SK-N-SH (cell line): ENCODE data around the gene TRPC4AP. TPM values are rescaled to one million over a fixed set of nuclear protein-coding genes. Genes with fewer than 3 reads are reported as not detected.

Experiments
- CTCF ChIA-PET: fragments of 300-600, 350-600 bp; formaldehyde crosslinking; extraction: SDS; loops from one replicate; lab custom pipeline; 2021; lab: Yijun Ruan, JAX
- POLR2A ChIA-PET: fragments of 350-600 bp; sonication (Branson Sonifier 250); formaldehyde crosslinking; extraction: SDS; loops from one replicate; lab custom pipeline; 2020; ENCODE audit warnings: antibody characterized with exemption, inconsistent platforms; lab: Yijun Ruan, JAX
- DNase-seq: peaks from one replicate; pipeline ENCODE4 v3.0.0; 2012
- H2AFZ ChIP-seq: fragments of 200-600 bp; sonication (generic); 2 replicates; pipeline ENCODE4 v1.8.1; 2016; ENCODE audit warnings: antibody characterized with exemption, mild to moderate bottlenecking, low read depth
- H3F3A ChIP-seq: fragments of 200-600 bp; sonication (generic); replicated peaks from 2 replicates; pipeline ENCODE3; 2016; ENCODE audit warnings: antibody characterized with exemption, mild to moderate bottlenecking; ENCODE audit not compliant: insufficient read depth
- H3K27ac ChIP-seq, 2 experiments: fragments of 200-500 bp in 1 of 2; fragments of 200-600 bp in 1 of 2; sonication (Bioruptor generic) in 1 of 2; sonication (generic), shearing (Covaris generic) in 1 of 2; 2 replicates each; pipeline versions ENCODE4 v1.5.1 to v1.6.1; 2014 to 2016; ENCODE audit warnings: low read depth in 2 of 2, inconsistent platforms in 1 of 2, low read length in 1 of 2, mild to moderate bottlenecking in 1 of 2, mixed read lengths in 1 of 2
- H3K27me3 ChIP-seq: fragments of 200-600 bp; sonication (generic), shearing (Covaris generic); 2 replicates; pipeline ENCODE4 v1.6.1; 2016; ENCODE audit warnings: mixed run types; ENCODE audit not compliant: insufficient read depth
- H3K36me3 ChIP-seq, 2 experiments: fragments of 200-500 bp in 1 of 2; fragments of 200-600 bp in 1 of 2; sonication (Bioruptor generic) in 1 of 2; sonication (generic) in 1 of 2; replicated peaks in 1 of 2; 2 replicates each; pipeline versions ENCODE3 to v1.5.1; 2014 to 2016; ENCODE audit warnings: low read length in 1 of 2, mild to moderate bottlenecking in 1 of 2; ENCODE audit not compliant: insufficient read depth in 2 of 2, control insufficient read depth in 1 of 2
- H3K4me1 ChIP-seq, 2 experiments: fragments of 200-500 bp in 1 of 2; fragments of 200-600 bp in 1 of 2; sonication (Bioruptor generic) in 1 of 2; sonication (generic), shearing (Covaris generic) in 1 of 2; 2 replicates each; pipeline versions ENCODE4 v1.5.1 to v1.6.1; 2014 to 2016; ENCODE audit warnings: low read depth in 1 of 2, low read length in 1 of 2, mixed run types in 1 of 2; ENCODE audit not compliant: insufficient read depth in 2 of 2, control insufficient read depth in 1 of 2
- H3K4me2 ChIP-seq: fragments of 200-600 bp; sonication (generic), shearing (Covaris generic); 2 replicates; pipeline ENCODE4 v1.6.1; 2017; ENCODE audit warnings: mixed run types
- H3K4me3 ChIP-seq, 2 experiments: fragments of 200-500 bp in 1 of 2; fragments of 200-600 bp in 1 of 2; sonication (Bioruptor generic) in 1 of 2; sonication (generic), shearing (Covaris generic) in 1 of 2; 2 replicates each; pipeline versions ENCODE4 v1.5.1 to v1.8.1; 2014 to 2016; ENCODE audit warnings: low read depth in 2 of 2, inconsistent platforms in 1 of 2, low read length in 1 of 2, mild to moderate bottlenecking in 1 of 2, mixed read lengths in 1 of 2, moderate library complexity in 1 of 2
- H3K79me2 ChIP-seq: fragments of 200-600 bp; sonication (generic); 2 replicates; pipeline ENCODE4 v1.8.1; 2017; ENCODE audit warnings: mild to moderate bottlenecking; ENCODE audit not compliant: insufficient read depth
- H3K9ac ChIP-seq: fragments of 200-600 bp; sonication (generic); 2 replicates; pipeline ENCODE4 v1.6.1; 2017; ENCODE audit warnings: mixed run types
- H3K9me2 ChIP-seq: fragments of 200-600 bp; sonication (generic); 2 replicates; pipeline ENCODE4 v1.6.1; 2017; ENCODE audit warnings: mixed run types
- H3K9me3 ChIP-seq: fragments of 200-600 bp; sonication (generic); 2 replicates; pipeline ENCODE4 v1.6.1; 2017; ENCODE audit warnings: mixed run types, mild to moderate bottlenecking, moderate library complexity
- H4K20me1 ChIP-seq: fragments of 200-600 bp; sonication (generic); 2 replicates; pipeline ENCODE4 v1.6.1; 2017; ENCODE audit warnings: mild to moderate bottlenecking, mixed run types; ENCODE audit not compliant: insufficient read depth
- EZH2phosphoT487 ChIP-seq: fragments of 200-600 bp; sonication (generic); IDR thresholded peaks from 2 replicates; pipeline ENCODE4 v1.6.1; 2017; ENCODE audit warnings: low read depth, mixed run types, mild to moderate bottlenecking, antibody characterized with exemption, moderate library complexity, borderline replicate concordance
- FOXJ3 ChIP-seq: sonication (generic); formaldehyde crosslinking; IDR thresholded peaks from 2 replicates; pipeline ENCODE4 v1.5.1; 2020; ENCODE audit warnings: mild to moderate bottlenecking, missing genetic modification reagents
- FOXM1 ChIP-seq: IDR thresholded peaks from 2 replicates; pipeline ENCODE4 v1.4.0; 2012; ENCODE audit warnings: low read depth, mild to moderate bottlenecking
- NRF1 ChIP-seq: IDR thresholded peaks from 2 replicates; pipeline ENCODE4 v1.6.1; 2012; ENCODE audit warnings: low read depth, mild to moderate bottlenecking, low read length
- PBX3 ChIP-seq: IDR thresholded peaks from 2 replicates; pipeline ENCODE4; 2012
- RFX5 ChIP-seq: IDR thresholded peaks from 2 replicates; pipeline ENCODE4 v1.6.1; 2012; ENCODE audit warnings: mild to moderate bottlenecking, improper control_type of control experiment, low read length
- RXRA ChIP-seq: IDR thresholded peaks from 2 replicates; pipeline ENCODE4 v1.4.0; 2012; ENCODE audit warnings: low read depth, mild to moderate bottlenecking, borderline replicate concordance
- TCF12 ChIP-seq: IDR thresholded peaks from 2 replicates; pipeline ENCODE4 v1.4.0; 2012
- ZBTB33 ChIP-seq: IDR thresholded peaks from 2 replicates; pipeline ENCODE4 v1.4.0; 2012; ENCODE audit warnings: low read depth, borderline replicate concordance
- WGBS: methylation state at CpG from one replicate; pipeline ENCODE4 v1.1.6; 2017; ENCODE audit warnings: low lambda C conversion rate; 5-methylcytosine and 5-hydroxymethylcytosine counted together
- polyA plus RNA-seq, 3 experiments: library from polyadenylated mRNA; depleted of rRNA; stranded (reverse); fragments of >200 nt; gene quantifications; 2 replicates each; pipeline ENCODE4 v1.2.3, GENCODE V29; 2012
- TF ChIP-seq, protein P1 (sequence below): IDR thresholded peaks from 2 replicates; pipeline ENCODE4 v1.6.1; 2012; ENCODE audit warnings: mild to moderate bottlenecking, low read depth, low read length, moderate library complexity
- TF ChIP-seq, protein P2 (sequence below): fragments of 200-600 bp; sonication (generic); IDR thresholded peaks from 2 replicates; pipeline ENCODE4 v1.6.1; 2017; ENCODE audit warnings: antibody characterized with exemption, mild to moderate bottlenecking, moderate library complexity

The TRPC4AP gene
- polyA plus RNA-seq, 1 of the 3 experiments (the other 2 are of a cell fraction): 57.4 TPM

DNA sequence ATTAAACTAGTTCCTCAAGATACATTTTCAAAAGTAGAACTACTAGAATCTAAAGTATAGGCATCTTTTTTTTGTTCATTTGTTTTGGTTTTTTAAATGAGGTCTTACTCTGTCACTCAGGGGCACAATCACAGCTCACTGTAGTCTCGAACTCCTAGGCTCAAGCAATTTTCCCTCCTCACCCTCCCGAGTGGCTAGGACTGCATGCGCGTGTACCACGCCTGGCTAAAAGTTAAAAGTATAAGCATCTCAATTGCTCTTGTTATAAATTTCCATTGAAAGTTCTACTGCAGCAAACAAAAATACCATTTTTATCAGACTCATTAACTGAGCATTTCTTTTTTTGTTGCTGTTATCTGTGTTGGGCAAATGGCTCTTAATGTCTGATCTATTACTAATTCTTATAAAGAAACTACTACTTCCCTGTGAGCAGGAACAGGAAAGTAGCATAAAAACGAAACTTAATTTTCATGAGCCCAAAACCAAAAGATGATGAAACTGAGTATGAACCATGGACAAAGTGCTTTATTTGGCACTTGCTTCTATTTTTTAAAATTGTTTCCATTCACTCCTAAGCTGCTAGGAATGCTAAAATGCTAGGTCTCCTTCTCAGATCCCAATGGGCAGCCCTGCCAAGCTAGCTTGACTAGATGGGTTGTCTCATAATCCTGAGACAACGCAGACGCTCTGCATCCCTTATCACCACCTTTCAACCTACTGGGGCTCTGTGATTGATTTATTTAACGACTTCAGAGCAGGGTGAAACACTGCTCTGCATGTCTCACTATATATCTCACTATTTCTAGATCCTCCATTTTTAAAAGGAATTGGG, 36.9 kb downstream of the TRPC4AP start:
- H3K79me2 ChIP-seq: peaks cover 67% of the 10 kb centered on the region
- CTCF ChIA-PET: interaction anchor here (1.2 kb wide), 1 partner anchor 114 kb away, joined by 3 read pairs; no protein-coding TSS in a partner anchor
- H3K4me2 ChIP-seq: no peak overlapping the region
- 0 out of 2 replicates have a peak, but pooled peaks have one; percentile 4 for TF ChIP-seq TCF12
- TF ChIP-seq, protein P1, sequence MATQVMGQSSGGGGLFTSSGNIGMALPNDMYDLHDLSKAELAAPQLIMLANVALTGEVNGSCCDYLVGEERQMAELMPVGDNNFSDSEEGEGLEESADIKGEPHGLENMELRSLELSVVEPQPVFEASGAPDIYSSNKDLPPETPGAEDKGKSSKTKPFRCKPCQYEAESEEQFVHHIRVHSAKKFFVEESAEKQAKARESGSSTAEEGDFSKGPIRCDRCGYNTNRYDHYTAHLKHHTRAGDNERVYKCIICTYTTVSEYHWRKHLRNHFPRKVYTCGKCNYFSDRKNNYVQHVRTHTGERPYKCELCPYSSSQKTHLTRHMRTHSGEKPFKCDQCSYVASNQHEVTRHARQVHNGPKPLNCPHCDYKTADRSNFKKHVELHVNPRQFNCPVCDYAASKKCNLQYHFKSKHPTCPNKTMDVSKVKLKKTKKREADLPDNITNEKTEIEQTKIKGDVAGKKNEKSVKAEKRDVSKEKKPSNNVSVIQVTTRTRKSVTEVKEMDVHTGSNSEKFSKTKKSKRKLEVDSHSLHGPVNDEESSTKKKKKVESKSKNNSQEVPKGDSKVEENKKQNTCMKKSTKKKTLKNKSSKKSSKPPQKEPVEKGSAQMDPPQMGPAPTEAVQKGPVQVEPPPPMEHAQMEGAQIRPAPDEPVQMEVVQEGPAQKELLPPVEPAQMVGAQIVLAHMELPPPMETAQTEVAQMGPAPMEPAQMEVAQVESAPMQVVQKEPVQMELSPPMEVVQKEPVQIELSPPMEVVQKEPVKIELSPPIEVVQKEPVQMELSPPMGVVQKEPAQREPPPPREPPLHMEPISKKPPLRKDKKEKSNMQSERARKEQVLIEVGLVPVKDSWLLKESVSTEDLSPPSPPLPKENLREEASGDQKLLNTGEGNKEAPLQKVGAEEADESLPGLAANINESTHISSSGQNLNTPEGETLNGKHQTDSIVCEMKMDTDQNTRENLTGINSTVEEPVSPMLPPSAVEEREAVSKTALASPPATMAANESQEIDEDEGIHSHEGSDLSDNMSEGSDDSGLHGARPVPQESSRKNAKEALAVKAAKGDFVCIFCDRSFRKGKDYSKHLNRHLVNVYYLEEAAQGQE: no peak
- TF ChIP-seq, all 33 proteins: peak for 1
- Histone ChIP-seq H2AFZ (no peak overlapping the region), H4K20me1 (peaks cover 32% of the 10 kb centered on the region), H3K9ac (no peak overlapping the region), H3K27ac (no peak overlapping the region), H3K9me3 (no peaks in the 10 kb centered on the region), H3K9me2 (no peaks in the 10 kb centered on the region), H3F3A (peaks cover 3% of the 10 kb centered on the region), H3K27me3 (no peaks in the 10 kb centered on the region), H3K4me1 (peaks cover 0 to 10% of the 10 kb centered on the region in 2 experiments; a peak in 2 of 4 replicates), H3K4me3 (no peak overlapping the region), H3K36me3 (peaks cover 18 to 55% of the 10 kb centered on the region in 2 experiments)
- 85% methylated on average over 9 of the region's 9 CpGs for WGBS
- peak; percentile 17 for DNase-seq
- POLR2A ChIA-PET: no interaction called here

- Histone ChIP-seq H2AFZ (no peak overlapping the region), H3K27me3 (no peaks in the 10 kb centered on the region), H3K4me3 (no peak overlapping the region), H3K79me2 (peaks cover 61% of the 10 kb centered on the region), H3K36me3 (peaks cover 22 to 55% of the 10 kb centered on the region in 2 experiments), H3K4me1 (peaks cover 0 to 10% of the 10 kb centered on the region in 2 experiments; a peak in 2 of 4 replicates), H4K20me1 (peaks cover 24% of the 10 kb centered on the region), H3F3A (peaks cover 3% of the 10 kb centered on the region), H3K4me2 (no peak overlapping the region), H3K9me3 (no peaks in the 10 kb centered on the region), H3K9ac (no peak overlapping the region), H3K9me2 (no peaks in the 10 kb centered on the region), H3K27ac (no peak overlapping the region)
- ChIA-PET POLR2A (no interaction called here), CTCF (interaction anchor here (1.2 kb wide), 1 partner anchor 113 kb away, joined by 3 read pairs; no protein-coding TSS in a partner anchor)
- DNase-seq: no peak
- WGBS: 76% methylated on average over 2 of the region's 2 CpGs
- TF ChIP-seq NRF1: no peak
- TF ChIP-seq, protein P1: no peak
- TF ChIP-seq RFX5: no peak
- no peak for TF ChIP-seq TCF12
- TF ChIP-seq FOXM1: no peak
- no peak for TF ChIP-seq RXRA
- TF ChIP-seq, protein P2, sequence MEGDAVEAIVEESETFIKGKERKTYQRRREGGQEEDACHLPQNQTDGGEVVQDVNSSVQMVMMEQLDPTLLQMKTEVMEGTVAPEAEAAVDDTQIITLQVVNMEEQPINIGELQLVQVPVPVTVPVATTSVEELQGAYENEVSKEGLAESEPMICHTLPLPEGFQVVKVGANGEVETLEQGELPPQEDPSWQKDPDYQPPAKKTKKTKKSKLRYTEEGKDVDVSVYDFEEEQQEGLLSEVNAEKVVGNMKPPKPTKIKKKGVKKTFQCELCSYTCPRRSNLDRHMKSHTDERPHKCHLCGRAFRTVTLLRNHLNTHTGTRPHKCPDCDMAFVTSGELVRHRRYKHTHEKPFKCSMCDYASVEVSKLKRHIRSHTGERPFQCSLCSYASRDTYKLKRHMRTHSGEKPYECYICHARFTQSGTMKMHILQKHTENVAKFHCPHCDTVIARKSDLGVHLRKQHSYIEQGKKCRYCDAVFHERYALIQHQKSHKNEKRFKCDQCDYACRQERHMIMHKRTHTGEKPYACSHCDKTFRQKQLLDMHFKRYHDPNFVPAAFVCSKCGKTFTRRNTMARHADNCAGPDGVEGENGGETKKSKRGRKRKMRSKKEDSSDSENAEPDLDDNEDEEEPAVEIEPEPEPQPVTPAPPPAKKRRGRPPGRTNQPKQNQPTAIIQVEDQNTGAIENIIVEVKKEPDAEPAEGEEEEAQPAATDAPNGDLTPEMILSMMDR: no peak
- no peak for TF ChIP-seq EZH2phosphoT487
- no peak for TF ChIP-seq ZBTB33
- TF ChIP-seq PBX3: no peak
- TF ChIP-seq FOXJ3 (CRISPR knock-in tag): no peak
Measured at GRCh38 chr20:35054814-35055213, 37.8 kb downstream of the TRPC4AP start.
